Loucy (cell line): ENCODE data around the gene ADD1.

Experiments
- H2AFZ ChIP-seq: fragments of 200-600 bp; sonication (generic); 2 replicates; pipeline ENCODE4 v1.6.0; 2016; ENCODE audit warnings: antibody characterized with exemption, mild to moderate bottlenecking, low read length, moderate library complexity
- H3F3A ChIP-seq: fragments of 200-600 bp; 2 replicates; pipeline ENCODE4 v1.6.0; 2016; ENCODE audit warnings: antibody characterized with exemption, low read depth, mild to moderate bottlenecking
- H3K27me3 ChIP-seq: fragments of 200-600 bp; sonication (generic); 2 replicates; pipeline ENCODE4 v1.6.1; 2014; ENCODE audit warnings: low read length, mild to moderate bottlenecking; ENCODE audit not compliant: insufficient read depth, poor library complexity, severe bottlenecking
- H3K36me3 ChIP-seq: fragments of 200-600 bp; sonication (generic); 2 replicates; pipeline ENCODE4 v1.6.1; 2016; ENCODE audit warnings: low read length; ENCODE audit not compliant: insufficient read depth
- H3K4me1 ChIP-seq: fragments of 200-600 bp; sonication (generic); 2 replicates; pipeline ENCODE4 v1.5.1; 2014; ENCODE audit warnings: low read length, mild to moderate bottlenecking; ENCODE audit not compliant: insufficient read depth, poor library complexity, severe bottlenecking
- H3K4me2 ChIP-seq: fragments of 200-600 bp; sonication (generic); 2 replicates; pipeline ENCODE4 v1.6.0; 2014; ENCODE audit warnings: antibody characterized with exemption, low read length, low read depth, mild to moderate bottlenecking; ENCODE audit not compliant: poor library complexity, severe bottlenecking
- H3K4me3 ChIP-seq: fragments of 200-600 bp; sonication (generic); 2 replicates; pipeline ENCODE4 v1.5.1; 2014; ENCODE audit warnings: low read length, mild to moderate bottlenecking, mixed read lengths; ENCODE audit not compliant: poor library complexity, severe bottlenecking
- H3K79me2 ChIP-seq: fragments of 200-600 bp; sonication (generic); 2 replicates; pipeline ENCODE4 v1.6.1; 2014; ENCODE audit warnings: low read length; ENCODE audit not compliant: insufficient read depth
- H3K9ac ChIP-seq: fragments of 200-600 bp; sonication (generic); 2 replicates; pipeline ENCODE4 v1.6.0; 2014; ENCODE audit warnings: mild to moderate bottlenecking, low read depth, low read length, moderate library complexity; ENCODE audit not compliant: poor library complexity, severe bottlenecking
- H3K9me2 ChIP-seq: fragments of 200-600 bp; sonication (generic); replicated peaks from 2 replicates; pipeline ENCODE4 v1.6.1; 2016; ENCODE audit warnings: low read depth, low read length, mixed read lengths
- H3K9me3 ChIP-seq: fragments of 200-600 bp; sonication (generic); 2 replicates; pipeline ENCODE4 v1.6.1; 2014; ENCODE audit warnings: mild to moderate bottlenecking, antibody characterized with exemption, low read length, low read depth; ENCODE audit not compliant: insufficient read depth
- H4K20me1 ChIP-seq: fragments of 200-600 bp; sonication (generic); 2 replicates; pipeline ENCODE4 v1.6.0; 2014; ENCODE audit warnings: antibody characterized with exemption, low read length, mild to moderate bottlenecking; ENCODE audit not compliant: insufficient read depth, poor library complexity, severe bottlenecking
- EZH2phosphoT487 ChIP-seq: fragments of 200-600 bp; IDR thresholded peaks from 2 replicates; pipeline ENCODE4 v1.6.1; 2018; ENCODE audit warnings: antibody characterized with exemption, mild to moderate bottlenecking, moderate library complexity, borderline replicate concordance
- TF ChIP-seq, protein P1 (sequence below): fragments of 200-600 bp; sonication (generic); conservative IDR thresholded peaks from 2 replicates; pipeline ENCODE4 v1.5.1; 2014; ENCODE audit warnings: mild to moderate bottlenecking, antibody characterized with exemption, low read length

ADD1 gene

DNA sequence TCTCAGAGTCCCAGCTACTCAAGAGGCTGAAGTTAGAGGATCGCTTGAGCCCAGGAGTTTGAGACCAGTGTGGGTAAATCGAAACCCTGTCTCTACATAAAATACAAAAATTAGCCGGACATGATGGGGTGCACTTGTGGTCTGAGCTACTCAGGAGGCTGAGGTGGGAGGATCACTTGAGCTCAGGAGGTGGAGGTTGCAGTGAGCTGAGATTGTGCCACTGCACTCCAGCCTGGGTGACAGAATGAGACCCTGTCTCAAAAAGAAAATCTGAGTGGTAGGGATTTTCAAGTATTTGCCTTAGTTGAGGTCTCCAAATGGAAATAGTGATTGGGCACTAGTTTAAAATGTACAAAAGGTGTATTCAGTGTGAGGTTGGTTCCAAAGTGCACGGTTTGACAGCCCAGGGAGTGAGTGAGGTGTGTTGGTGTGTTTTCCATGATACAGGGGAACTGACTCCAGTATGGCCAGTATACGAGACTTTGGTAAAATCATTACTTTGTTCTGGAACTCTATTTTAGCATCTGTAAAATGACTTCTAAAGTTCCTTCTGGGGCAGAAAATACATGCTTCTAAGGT, 13.8 kb downstream of the ADD1 start:
- H3F3A ChIP-seq, result no peaks in the 10 kb centered on the region
- no peaks in the 10 kb centered on the region for H3K27me3 ChIP-seq
- H2AFZ ChIP-seq, result no peak overlapping the region
- peaks cover 16% of the 10 kb centered on the region; the same call in 1 of the 2 replicates for H3K36me3 ChIP-seq
- H3K79me2 ChIP-seq, result peaks cover 96% of the 10 kb centered on the region
- H3K9me3 ChIP-seq, result no peaks in the 10 kb centered on the region
- peaks cover 35% of the 10 kb centered on the region for H4K20me1 ChIP-seq
- H3K9ac ChIP-seq, result no peak overlapping the region
- TF ChIP-seq EZH2phosphoT487, result no peak
- TF ChIP-seq, protein P1, sequence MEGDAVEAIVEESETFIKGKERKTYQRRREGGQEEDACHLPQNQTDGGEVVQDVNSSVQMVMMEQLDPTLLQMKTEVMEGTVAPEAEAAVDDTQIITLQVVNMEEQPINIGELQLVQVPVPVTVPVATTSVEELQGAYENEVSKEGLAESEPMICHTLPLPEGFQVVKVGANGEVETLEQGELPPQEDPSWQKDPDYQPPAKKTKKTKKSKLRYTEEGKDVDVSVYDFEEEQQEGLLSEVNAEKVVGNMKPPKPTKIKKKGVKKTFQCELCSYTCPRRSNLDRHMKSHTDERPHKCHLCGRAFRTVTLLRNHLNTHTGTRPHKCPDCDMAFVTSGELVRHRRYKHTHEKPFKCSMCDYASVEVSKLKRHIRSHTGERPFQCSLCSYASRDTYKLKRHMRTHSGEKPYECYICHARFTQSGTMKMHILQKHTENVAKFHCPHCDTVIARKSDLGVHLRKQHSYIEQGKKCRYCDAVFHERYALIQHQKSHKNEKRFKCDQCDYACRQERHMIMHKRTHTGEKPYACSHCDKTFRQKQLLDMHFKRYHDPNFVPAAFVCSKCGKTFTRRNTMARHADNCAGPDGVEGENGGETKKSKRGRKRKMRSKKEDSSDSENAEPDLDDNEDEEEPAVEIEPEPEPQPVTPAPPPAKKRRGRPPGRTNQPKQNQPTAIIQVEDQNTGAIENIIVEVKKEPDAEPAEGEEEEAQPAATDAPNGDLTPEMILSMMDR, result no peak
- H3K4me1 ChIP-seq, result peaks cover 39% of the 10 kb centered on the region
- H3K4me3 ChIP-seq, result no peak overlapping the region
- H3K4me2 ChIP-seq, result no peak overlapping the region
- H3K9me2 ChIP-seq, result no peaks in the 10 kb centered on the region

DNA sequence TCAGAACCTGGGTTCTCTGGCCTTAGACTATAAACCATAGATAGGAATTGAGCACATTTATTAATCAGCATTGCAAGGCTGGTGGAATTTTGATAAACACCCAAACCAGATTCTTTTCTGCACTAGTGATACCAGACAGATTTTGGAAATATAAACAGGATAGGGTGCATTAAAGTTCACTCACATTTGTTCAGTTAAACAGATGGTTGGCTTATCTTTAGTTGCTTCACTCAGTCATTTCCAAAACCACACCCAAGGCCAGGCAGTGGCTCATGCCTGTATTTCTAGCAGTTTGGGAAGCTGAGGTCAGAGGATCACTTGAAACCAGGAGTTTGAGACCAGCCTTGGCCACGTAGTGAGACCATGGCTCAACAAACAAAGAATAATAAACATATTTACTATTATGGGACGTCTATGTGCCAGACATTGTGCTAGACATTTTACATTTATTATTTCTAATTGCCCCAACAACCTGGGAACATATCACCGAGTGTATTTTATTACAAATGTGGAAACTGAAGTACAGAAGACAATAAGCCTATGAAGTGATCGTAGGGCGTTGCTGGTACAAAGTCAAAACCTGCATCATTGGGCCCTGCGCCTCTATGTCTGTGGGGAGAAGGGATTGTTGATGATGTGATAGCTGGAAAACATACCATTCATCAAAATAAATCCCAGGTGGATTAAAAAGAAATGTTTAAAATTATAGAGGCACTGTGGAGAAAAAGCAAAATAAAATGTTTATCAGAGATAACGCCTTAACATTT, 15.0 kb downstream of the ADD1 start:
- Histone ChIP-seq H3K36me3 (peaks cover 14% of the 10 kb centered on the region; the same call in 1 of the 2 replicates), H4K20me1 (peaks cover 34% of the 10 kb centered on the region), H3K9me3 (no peaks in the 10 kb centered on the region), H3F3A (no peaks in the 10 kb centered on the region), H3K9ac (no peak overlapping the region), H3K9me2 (no peaks in the 10 kb centered on the region), H3K4me3 (no peak overlapping the region), H3K79me2 (peaks cover 98% of the 10 kb centered on the region), H3K4me1 (peaks cover 31% of the 10 kb centered on the region), H3K4me2 (peak overlapping the region; percentile 7), H3K27me3 (no peaks in the 10 kb centered on the region), H2AFZ (no peak overlapping the region)
- no peak for TF ChIP-seq EZH2phosphoT487
- TF ChIP-seq, protein P1, result no peak

- no peak overlapping the region for H3K4me2 ChIP-seq
- H3K36me3 ChIP-seq, result peaks cover 5% of the 10 kb centered on the region; the same call in 1 of the 2 replicates
- H3K4me3 ChIP-seq, result no peak overlapping the region
- no peaks in the 10 kb centered on the region for H3K27me3 ChIP-seq
- TF ChIP-seq EZH2phosphoT487, result no peak
- TF ChIP-seq, protein P1, result no peak
- H3K79me2 ChIP-seq, result peaks cover 98% of the 10 kb centered on the region
- H3K9me3 ChIP-seq, result no peaks in the 10 kb centered on the region
- H2AFZ ChIP-seq, result no peak overlapping the region
- peaks cover 35% of the 10 kb centered on the region for H4K20me1 ChIP-seq
- H3K9me2 ChIP-seq, result no peaks in the 10 kb centered on the region
- no peaks in the 10 kb centered on the region for H3F3A ChIP-seq
- peaks cover 34% of the 10 kb centered on the region for H3K4me1 ChIP-seq
- H3K9ac ChIP-seq, result no peak overlapping the region
These were observed 15.9 kb downstream of the ADD1 start for GRCh38 chr4:2859514-2859913.
